GM23338 (cell line): ENCODE results near the gene SREBF2. TPM values are rescaled to one million over a fixed set of nuclear protein-coding genes. Genes with fewer than 3 reads are reported as not detected.
A peak's percentile ranks its signal among the peaks of the same experiment; 100 is the strongest.
"Not testable (repeated sequence)": the region's sequence is repeated elsewhere in the genome, so short reads cannot be mapped to it uniquely, and the experiment has no call there.

Experiments used
- ATAC-seq: fragments of 200-7000 bp; cut with Tn5 transposase; 3 replicates; pipeline ENCODE4 v1.9.1; 2020
- DNase-seq: peaks from one replicate; pipeline ENCODE4 v3.0.0-alpha.2; 2015; ENCODE audit warnings: low spot score
- H2AFZ ChIP-seq: fragments of 200-600 bp; sonication (generic); 2 replicates; pipeline ENCODE4 v1.8.0; 2016; ENCODE audit warnings: antibody characterized with exemption, mild to moderate bottlenecking, moderate library complexity
- H3F3A ChIP-seq: fragments of 200-600 bp; sonication (generic); replicated peaks from 2 replicates; pipeline ENCODE4 v1.8.0; 2017; ENCODE audit warnings: antibody characterized with exemption, mixed run types, low read depth
- H3K27ac ChIP-seq: fragments of 200-600 bp; sonication (generic); 2 replicates; pipeline ENCODE4 v1.6.1; 2016; ENCODE audit warnings: low read depth
- H3K27me3 ChIP-seq: fragments of 200-600 bp; sonication (generic); 2 replicates; pipeline ENCODE4 v1.8.0; 2016; ENCODE audit warnings: mild to moderate bottlenecking, mixed run types, moderate library complexity; ENCODE audit not compliant: insufficient read depth
- H3K36me3 ChIP-seq: fragments of 200-600 bp; sonication (generic); 2 replicates; pipeline ENCODE4 v1.8.0; 2016; ENCODE audit warnings: mild to moderate bottlenecking; ENCODE audit not compliant: insufficient read depth
- H3K4me1 ChIP-seq: fragments of 200-600 bp; sonication (generic); 2 replicates; pipeline ENCODE4 v1.8.0; 2016; ENCODE audit warnings: mild to moderate bottlenecking, moderate library complexity; ENCODE audit not compliant: insufficient read depth
- H3K4me2 ChIP-seq: fragments of 200-600 bp; sonication (generic); 2 replicates; pipeline ENCODE4 v1.7.1; 2017; ENCODE audit warnings: mixed run types
- H3K4me3 ChIP-seq: fragments of 200-600 bp; sonication (generic); 2 replicates; pipeline ENCODE4 v1.6.1; 2016; ENCODE audit warnings: mixed run types
- H3K79me2 ChIP-seq: fragments of 200-600 bp; sonication (generic); replicated peaks from 2 replicates; pipeline ENCODE4 v1.8.0; 2017; ENCODE audit warnings: mild to moderate bottlenecking; ENCODE audit not compliant: insufficient read depth
- H3K9me2 ChIP-seq: fragments of 200-600 bp; sonication (generic); 2 replicates; pipeline ENCODE4 v1.8.0; 2017; ENCODE audit not compliant: insufficient read depth
- H4K20me1 ChIP-seq: fragments of 200-600 bp; sonication (generic); replicated peaks from 2 replicates; pipeline ENCODE4 v1.8.0; 2017; ENCODE audit warnings: mild to moderate bottlenecking; ENCODE audit not compliant: insufficient read depth
- H3K27ac Mint-ChIP-seq: 2 replicates; pipeline ENCODE4 v1.8.0; 2020; ENCODE audit warnings: inconsistent platforms, mild to moderate bottlenecking, moderate library complexity, mixed read lengths
- H3K27me3 Mint-ChIP-seq: 3 replicates; pipeline ENCODE4 v1.8.0; 2022; ENCODE audit warnings: low read depth, mild to moderate bottlenecking, moderate library complexity, mixed read lengths, inconsistent platforms; ENCODE audit not compliant: insufficient read depth, poor library complexity
- H3K36me3 Mint-ChIP-seq: 3 replicates; pipeline ENCODE4 v1.8.0; 2021; ENCODE audit warnings: low read depth, mild to moderate bottlenecking, inconsistent platforms, moderate library complexity, mixed read lengths
- H3K4me1 Mint-ChIP-seq: 3 replicates; pipeline ENCODE4 v1.8.0; 2020; ENCODE audit warnings: mild to moderate bottlenecking, inconsistent platforms, mixed read lengths
- H3K4me3 Mint-ChIP-seq: 3 replicates; pipeline ENCODE4 v1.8.0; 2021; ENCODE audit warnings: moderate library complexity, mild to moderate bottlenecking, inconsistent platforms, mixed read lengths
- H3K9me3 Mint-ChIP-seq: 3 replicates; pipeline ENCODE4 v1.8.0; 2020; ENCODE audit warnings: moderate library complexity, mild to moderate bottlenecking, inconsistent platforms, mixed read lengths
- EZH2 ChIP-seq: fragments of 200-600 bp; sonication (generic); IDR thresholded peaks from one replicate; pipeline ENCODE4 v1.8.0; 2017; ENCODE audit warnings: antibody characterized with exemption, mild to moderate bottlenecking, low read depth; ENCODE audit not compliant: unreplicated experiment
- EZH2phosphoT487 ChIP-seq: fragments of 200-600 bp; sonication (generic); IDR thresholded peaks from one replicate; pipeline ENCODE4 v1.8.1; 2018; ENCODE audit warnings: antibody characterized with exemption; ENCODE audit not compliant: unreplicated experiment
- JUNB ChIP-seq: IDR thresholded peaks from one replicate; pipeline ENCODE4 v1.6.1; 2016; ENCODE audit warnings: antibody characterized with exemption; ENCODE audit not compliant: unreplicated experiment
- NANOG ChIP-seq: IDR thresholded peaks from 2 replicates; pipeline ENCODE4 v1.6.1; 2016; ENCODE audit warnings: antibody characterized with exemption, borderline replicate concordance
- POLR2AphosphoS5 ChIP-seq: IDR thresholded peaks from 2 replicates; pipeline ENCODE4 v1.6.1; 2016; ENCODE audit warnings: antibody characterized with exemption, low read depth
- REST ChIP-seq: IDR thresholded peaks from one replicate; pipeline ENCODE4 v1.6.1; 2018; ENCODE audit warnings: antibody characterized with exemption; ENCODE audit not compliant: unreplicated experiment
- STAT1 ChIP-seq: IDR thresholded peaks from one replicate; pipeline ENCODE4 v1.6.1; 2016; ENCODE audit warnings: antibody characterized with exemption; ENCODE audit not compliant: unreplicated experiment
- ZNF331 ChIP-seq: fragments of 250-450 bp; sonication (Bioruptor Pico); IDR thresholded peaks from 2 replicates; pipeline ENCODE4 v1.5.0; 2020; ENCODE audit warnings: low read depth, mild to moderate bottlenecking, moderate library complexity
- polyA plus RNA-seq: library from polyadenylated mRNA; unstranded; fragments of >200 nt; fragmentation: Nextera tagmentation; extraction: Ambion mirVana; gene quantifications from 2 replicates; pipeline ENCODE4 v1.2.1, GENCODE V29; 2016
- total RNA-seq: library from RNA; depleted of rRNA; stranded (reverse); fragments of >200 nt; shearing (Covaris generic); gene quantifications from 2 replicates; pipeline ENCODE4 v1.2.3, GENCODE V29; 2014
- TF ChIP-seq, protein P1 (sequence below): IDR thresholded peaks from 2 replicates; pipeline ENCODE4 v1.6.1; 2016; ENCODE audit warnings: antibody characterized with exemption
- TF ChIP-seq, protein P2 (sequence below), 2 experiments: fragments of 200-600 bp in 1 of 2; sonication (generic) in 1 of 2; conservative IDR thresholded peaks; 2 replicates each; pipeline versions ENCODE4 v1.5.1 to v1.6.1; 2016 to 2017; ENCODE audit warnings: antibody characterized with exemption in 2 of 2, low read depth in 2 of 2, mild to moderate bottlenecking in 2 of 2, moderate library complexity in 1 of 2

SREBF2 gene
- total and polyA plus RNA-seq, 2 experiments from 2014 or later, result 48.7 to 163 TPM

GRCh38 chr22:41833369-41834004 lies 582 bp downstream of the SREBF2 start:
- Histone ChIP-seq H4K20me1 (peaks cover 18% of the 10 kb centered on the region), H3F3A (peaks cover 7% of the 10 kb centered on the region; the same call in 1 of the 2 replicates), H3K79me2 (peaks cover 53% of the 10 kb centered on the region), H3K36me3 (peaks cover 18% of the 10 kb centered on the region), H3K4me2 (peak overlapping the region; percentile 95), H2AFZ (no peak overlapping the region), H3K4me1 (peaks cover 26% of the 10 kb centered on the region), H3K4me3 (peak overlapping the region; percentile 79), H3K9me2 (no peaks in the 10 kb centered on the region), H3K27me3 (no peaks in the 10 kb centered on the region), H3K27ac (peak overlapping the region; percentile 82)
- no peaks in the 10 kb centered on the region for H3K9me3 Mint-ChIP-seq
- H3K27me3 Mint-ChIP-seq, result peaks cover 6% of the 10 kb centered on the region
- peaks cover 31% of the 10 kb centered on the region for H3K4me1 Mint-ChIP-seq
- H3K4me3 Mint-ChIP-seq, result peak overlapping the region; percentile 99
- H3K36me3 Mint-ChIP-seq, result peaks cover 36% of the 10 kb centered on the region
- ATAC-seq (peak; percentile 4), DNase-seq (peak; percentile 60)
- H3K27ac Mint-ChIP-seq, result peak overlapping the region; percentile 97
- TF ChIP-seq, protein P1, sequence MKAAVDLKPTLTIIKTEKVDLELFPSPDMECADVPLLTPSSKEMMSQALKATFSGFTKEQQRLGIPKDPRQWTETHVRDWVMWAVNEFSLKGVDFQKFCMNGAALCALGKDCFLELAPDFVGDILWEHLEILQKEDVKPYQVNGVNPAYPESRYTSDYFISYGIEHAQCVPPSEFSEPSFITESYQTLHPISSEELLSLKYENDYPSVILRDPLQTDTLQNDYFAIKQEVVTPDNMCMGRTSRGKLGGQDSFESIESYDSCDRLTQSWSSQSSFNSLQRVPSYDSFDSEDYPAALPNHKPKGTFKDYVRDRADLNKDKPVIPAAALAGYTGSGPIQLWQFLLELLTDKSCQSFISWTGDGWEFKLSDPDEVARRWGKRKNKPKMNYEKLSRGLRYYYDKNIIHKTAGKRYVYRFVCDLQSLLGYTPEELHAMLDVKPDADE, result no peak
- TF ChIP-seq ZNF331, result no peak

DNA sequence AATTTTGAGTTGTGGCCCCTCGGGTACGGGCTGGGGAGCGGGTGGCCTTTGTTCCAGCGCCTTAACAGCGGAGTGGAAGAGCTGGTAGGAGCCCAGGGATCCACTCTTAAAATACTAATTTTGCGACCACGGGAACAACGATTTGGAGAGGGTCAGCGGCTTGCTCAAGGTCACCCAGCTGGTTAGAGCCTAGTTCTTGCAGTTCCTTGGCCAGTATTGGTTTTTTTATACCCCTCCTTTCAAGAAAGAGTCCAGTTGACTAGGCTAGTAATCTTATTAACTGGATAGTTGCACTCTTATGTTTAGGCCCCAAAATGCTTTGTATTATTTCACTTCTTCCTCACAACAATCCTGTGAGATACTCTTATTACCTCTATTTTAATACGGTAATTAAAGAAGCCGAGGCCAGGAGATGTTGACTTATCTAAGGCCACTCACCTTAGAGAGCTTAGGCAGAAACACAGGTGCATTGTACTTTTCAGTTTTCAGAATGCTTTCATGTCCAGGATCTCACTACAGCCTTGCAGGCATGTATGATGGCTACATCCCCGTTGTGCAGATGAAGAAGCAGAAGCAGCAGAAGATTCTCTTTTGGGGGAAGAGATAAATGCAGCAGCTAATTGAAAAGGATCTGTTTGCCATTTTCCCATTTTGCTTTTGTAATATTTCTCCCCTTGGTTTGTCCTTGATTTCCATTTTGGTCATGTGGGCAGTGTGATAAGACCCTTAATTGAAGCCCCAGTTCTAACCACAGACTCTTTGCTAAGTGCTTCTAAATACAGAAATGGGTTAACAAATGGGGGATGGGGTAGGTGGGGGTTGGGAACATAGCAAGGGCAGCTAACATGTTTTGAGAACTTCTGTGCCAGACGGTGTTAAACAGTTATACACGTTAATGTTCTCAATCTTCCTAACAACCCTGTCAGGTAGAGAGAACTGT lies 1.4 kb downstream of the SREBF2 start:
- peak overlapping the region; percentile 95 for H3K4me2 ChIP-seq
- TF ChIP-seq, protein P2, sequence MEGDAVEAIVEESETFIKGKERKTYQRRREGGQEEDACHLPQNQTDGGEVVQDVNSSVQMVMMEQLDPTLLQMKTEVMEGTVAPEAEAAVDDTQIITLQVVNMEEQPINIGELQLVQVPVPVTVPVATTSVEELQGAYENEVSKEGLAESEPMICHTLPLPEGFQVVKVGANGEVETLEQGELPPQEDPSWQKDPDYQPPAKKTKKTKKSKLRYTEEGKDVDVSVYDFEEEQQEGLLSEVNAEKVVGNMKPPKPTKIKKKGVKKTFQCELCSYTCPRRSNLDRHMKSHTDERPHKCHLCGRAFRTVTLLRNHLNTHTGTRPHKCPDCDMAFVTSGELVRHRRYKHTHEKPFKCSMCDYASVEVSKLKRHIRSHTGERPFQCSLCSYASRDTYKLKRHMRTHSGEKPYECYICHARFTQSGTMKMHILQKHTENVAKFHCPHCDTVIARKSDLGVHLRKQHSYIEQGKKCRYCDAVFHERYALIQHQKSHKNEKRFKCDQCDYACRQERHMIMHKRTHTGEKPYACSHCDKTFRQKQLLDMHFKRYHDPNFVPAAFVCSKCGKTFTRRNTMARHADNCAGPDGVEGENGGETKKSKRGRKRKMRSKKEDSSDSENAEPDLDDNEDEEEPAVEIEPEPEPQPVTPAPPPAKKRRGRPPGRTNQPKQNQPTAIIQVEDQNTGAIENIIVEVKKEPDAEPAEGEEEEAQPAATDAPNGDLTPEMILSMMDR (conservative IDR thresholded peaks at IDR 0.05; ENCODE audit: low read depth in 2 of 2), result no peak
- TF ChIP-seq, protein P1, result no peak
- TF ChIP-seq POLR2AphosphoS5 (no peak), NANOG (no peak), EZH2phosphoT487 (no peak), JUNB (no peak), EZH2 (no peak), STAT1 (no peak), REST (no peak)
- peak overlapping the region; percentile 99 for H3K4me3 Mint-ChIP-seq
- H3K27me3 ChIP-seq, result no peaks in the 10 kb centered on the region
- peaks cover 7% of the 10 kb centered on the region; the same call in 1 of the 2 replicates for H3F3A ChIP-seq
- no peaks in the 10 kb centered on the region for H3K9me2 ChIP-seq
- no peak overlapping the region for H2AFZ ChIP-seq
- H3K9me3 Mint-ChIP-seq, result no peaks in the 10 kb centered on the region
- peaks cover 36% of the 10 kb centered on the region for H3K4me1 Mint-ChIP-seq
- peak overlapping the region; percentile 79 for H3K4me3 ChIP-seq
- no peak for ATAC-seq
- H3K27ac ChIP-seq, result peak overlapping the region; percentile 82
- peaks cover 61% of the 10 kb centered on the region for H3K79me2 ChIP-seq
- peaks cover 25% of the 10 kb centered on the region for H4K20me1 ChIP-seq
- peaks cover 6% of the 10 kb centered on the region for H3K27me3 Mint-ChIP-seq
- peaks cover 44% of the 10 kb centered on the region for H3K36me3 Mint-ChIP-seq
- DNase-seq, result no peak
- H3K36me3 ChIP-seq, result peaks cover 18% of the 10 kb centered on the region
- peaks cover 29% of the 10 kb centered on the region for H3K4me1 ChIP-seq
- H3K27ac Mint-ChIP-seq, result peak overlapping the region; percentile 97

DNA sequence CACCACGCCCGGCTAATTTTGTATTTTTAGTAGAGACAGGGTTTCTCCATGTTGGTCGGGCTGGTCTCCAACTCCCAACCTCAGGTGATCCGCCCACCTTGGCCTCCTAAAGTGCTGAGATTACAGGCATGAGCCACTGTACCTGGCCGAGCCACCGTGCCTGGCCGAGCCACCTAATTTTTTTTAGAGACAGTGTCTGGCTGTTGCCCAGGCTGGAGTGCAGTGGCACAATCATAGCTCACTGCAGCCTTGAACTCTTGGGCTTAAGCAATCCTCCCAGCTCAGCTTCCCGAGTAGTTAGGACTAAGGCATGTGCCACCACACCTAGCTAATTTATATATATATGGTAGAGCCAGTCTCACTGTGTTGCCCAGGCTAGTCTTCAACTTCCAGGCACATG lies 2.6 kb downstream of the SREBF2 start:
- not testable (repeated sequence) for H3K9me3 Mint-ChIP-seq, H3K4me2 ChIP-seq, H3K9me2 ChIP-seq, H3F3A ChIP-seq, H3K27me3 Mint-ChIP-seq, DNase-seq, H3K27me3 ChIP-seq, H3K4me3 Mint-ChIP-seq, ATAC-seq, H3K4me3 ChIP-seq, H2AFZ ChIP-seq
- Mint-ChIP-seq H3K4me1 (peaks cover 41% of the 10 kb centered on the region), H3K36me3 (peaks cover 49% of the 10 kb centered on the region), H3K27ac (peak overlapping the region; percentile 78; the same call in 1 of the 2 replicates)
- Histone ChIP-seq H3K79me2 (peaks cover 73% of the 10 kb centered on the region), H3K36me3 (peaks cover 18% of the 10 kb centered on the region), H4K20me1 (peaks cover 37% of the 10 kb centered on the region), H3K4me1 (peaks cover 33% of the 10 kb centered on the region), H3K27ac (peak overlapping the region; percentile 27; the same call in 1 of the 2 replicates)
